ENCODE measurements around the gene TYMP.
"Not testable (repeated sequence)": the region's sequence is repeated elsewhere in the genome, so short reads cannot be mapped to it uniquely, and the experiment has no call there.

Gene TYMP

DNA sequence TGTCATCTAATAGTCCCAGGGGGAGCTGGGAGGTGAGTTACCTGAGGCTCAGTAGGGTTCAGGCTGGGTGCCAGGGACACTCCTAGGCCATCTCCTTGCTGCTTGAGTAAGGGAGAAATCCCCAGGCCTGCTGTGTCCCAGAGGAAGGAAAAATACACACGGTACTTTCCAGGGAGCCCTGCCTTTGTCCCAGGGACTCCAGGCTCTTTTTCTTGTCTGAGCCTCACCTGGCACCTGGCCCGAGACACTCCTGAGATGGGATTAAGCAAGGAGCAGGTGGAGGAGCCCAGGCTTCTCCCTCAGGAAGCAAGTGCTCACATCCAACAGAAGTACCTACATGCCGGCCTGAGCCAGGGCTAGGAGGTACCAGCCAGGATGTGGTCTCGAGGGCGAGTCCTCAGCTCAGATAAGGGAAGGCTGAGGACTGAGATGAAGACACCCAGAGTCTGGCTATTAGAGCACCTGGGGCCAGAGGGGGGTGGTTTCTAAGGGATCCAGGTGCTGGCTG lies 15.0 kb upstream of the TYMP start (continued):
- TF ChIP-seq ARNTL (CRISPR knock-in tag; IDR thresholded peaks at IDR 0.05; ENCODE audit: borderline replicate concordance, low read depth) = no peak

DNA sequence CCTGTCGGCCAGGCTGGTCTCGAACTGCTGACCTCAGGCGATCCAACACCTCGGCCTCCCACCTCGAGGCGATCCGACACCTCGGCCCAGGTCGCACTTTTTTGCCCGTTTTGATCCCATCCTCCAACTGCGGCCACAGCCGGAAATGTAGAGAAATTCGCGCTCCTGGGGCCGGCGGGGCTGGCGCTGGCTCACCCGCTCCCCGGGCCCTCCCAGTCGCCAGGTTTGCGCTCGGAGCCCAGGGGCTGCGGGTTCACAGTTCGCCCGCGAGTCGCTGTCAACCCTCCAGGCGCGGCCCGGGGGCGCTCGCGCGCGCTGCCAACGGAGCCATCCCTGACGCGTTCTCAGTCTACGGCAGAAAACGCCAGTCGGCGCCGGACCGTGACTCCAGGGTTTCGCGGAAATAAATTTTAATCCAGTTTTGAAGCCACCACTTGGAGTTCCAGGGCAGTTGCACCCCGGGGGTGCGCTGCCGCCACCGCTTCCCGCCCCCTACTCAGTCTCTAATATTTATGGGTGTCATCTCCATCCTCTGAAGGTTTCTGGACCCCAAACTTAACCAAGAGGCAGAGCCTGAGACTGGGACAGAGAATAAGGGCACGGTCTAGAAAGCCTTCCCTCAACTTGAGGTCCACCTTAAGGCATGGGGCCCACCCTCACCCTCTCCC lies 14.4 kb upstream of the TYMP start:
- TF ChIP-seq ZNF565 (CRISPR knock-in tag; conservative IDR thresholded peaks at IDR 0.05; ENCODE audit: low read depth) = no peak
- TF ChIP-seq, protein P1, sequence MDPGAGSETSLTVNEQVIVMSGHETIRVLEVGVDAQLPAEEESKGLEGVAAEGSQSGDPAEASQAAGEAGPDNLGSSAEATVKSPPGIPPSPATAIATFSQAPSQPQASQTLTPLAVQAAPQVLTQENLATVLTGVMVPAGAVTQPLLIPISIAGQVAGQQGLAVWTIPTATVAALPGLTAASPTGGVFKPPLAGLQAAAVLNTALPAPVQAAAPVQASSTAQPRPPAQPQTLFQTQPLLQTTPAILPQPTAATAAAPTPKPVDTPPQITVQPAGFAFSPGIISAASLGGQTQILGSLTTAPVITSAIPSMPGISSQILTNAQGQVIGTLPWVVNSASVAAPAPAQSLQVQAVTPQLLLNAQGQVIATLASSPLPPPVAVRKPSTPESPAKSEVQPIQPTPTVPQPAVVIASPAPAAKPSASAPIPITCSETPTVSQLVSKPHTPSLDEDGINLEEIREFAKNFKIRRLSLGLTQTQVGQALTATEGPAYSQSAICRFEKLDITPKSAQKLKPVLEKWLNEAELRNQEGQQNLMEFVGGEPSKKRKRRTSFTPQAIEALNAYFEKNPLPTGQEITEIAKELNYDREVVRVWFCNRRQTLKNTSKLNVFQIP (CRISPR knock-in tag; IDR thresholded peaks at IDR 0.05; ENCODE audit: borderline replicate concordance, low read depth) = no peak
- no peak for TF ChIP-seq ESRRG (CRISPR knock-in tag; IDR thresholded peaks at IDR 0.05)
- TF ChIP-seq ZFP3 (CRISPR knock-in tag; IDR thresholded peaks at IDR 0.05) = no peak
- TF ChIP-seq RARB (CRISPR knock-in tag; IDR thresholded peaks at IDR 0.05) = no peak
- no peak for TF ChIP-seq TOX (CRISPR knock-in tag; IDR thresholded peaks at IDR 0.05; ENCODE audit: borderline replicate concordance)
- no peak for TF ChIP-seq ZNF70 (CRISPR knock-in tag; IDR thresholded peaks at IDR 0.05)
- TF ChIP-seq, protein P2, sequence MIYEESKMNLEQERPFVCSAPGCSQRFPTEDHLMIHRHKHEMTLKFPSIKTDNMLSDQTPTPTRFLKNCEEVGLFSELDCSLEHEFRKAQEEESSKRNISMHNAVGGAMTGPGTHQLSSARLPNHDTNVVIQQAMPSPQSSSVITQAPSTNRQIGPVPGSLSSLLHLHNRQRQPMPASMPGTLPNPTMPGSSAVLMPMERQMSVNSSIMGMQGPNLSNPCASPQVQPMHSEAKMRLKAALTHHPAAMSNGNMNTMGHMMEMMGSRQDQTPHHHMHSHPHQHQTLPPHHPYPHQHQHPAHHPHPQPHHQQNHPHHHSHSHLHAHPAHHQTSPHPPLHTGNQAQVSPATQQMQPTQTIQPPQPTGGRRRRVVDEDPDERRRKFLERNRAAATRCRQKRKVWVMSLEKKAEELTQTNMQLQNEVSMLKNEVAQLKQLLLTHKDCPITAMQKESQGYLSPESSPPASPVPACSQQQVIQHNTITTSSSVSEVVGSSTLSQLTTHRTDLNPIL (CRISPR knock-in tag; IDR thresholded peaks at IDR 0.05; ENCODE audit: low read depth) = no peak
- TF ChIP-seq SNAI2 (CRISPR knock-in tag; IDR thresholded peaks at IDR 0.05) = no peak
- TF ChIP-seq, protein P3, sequence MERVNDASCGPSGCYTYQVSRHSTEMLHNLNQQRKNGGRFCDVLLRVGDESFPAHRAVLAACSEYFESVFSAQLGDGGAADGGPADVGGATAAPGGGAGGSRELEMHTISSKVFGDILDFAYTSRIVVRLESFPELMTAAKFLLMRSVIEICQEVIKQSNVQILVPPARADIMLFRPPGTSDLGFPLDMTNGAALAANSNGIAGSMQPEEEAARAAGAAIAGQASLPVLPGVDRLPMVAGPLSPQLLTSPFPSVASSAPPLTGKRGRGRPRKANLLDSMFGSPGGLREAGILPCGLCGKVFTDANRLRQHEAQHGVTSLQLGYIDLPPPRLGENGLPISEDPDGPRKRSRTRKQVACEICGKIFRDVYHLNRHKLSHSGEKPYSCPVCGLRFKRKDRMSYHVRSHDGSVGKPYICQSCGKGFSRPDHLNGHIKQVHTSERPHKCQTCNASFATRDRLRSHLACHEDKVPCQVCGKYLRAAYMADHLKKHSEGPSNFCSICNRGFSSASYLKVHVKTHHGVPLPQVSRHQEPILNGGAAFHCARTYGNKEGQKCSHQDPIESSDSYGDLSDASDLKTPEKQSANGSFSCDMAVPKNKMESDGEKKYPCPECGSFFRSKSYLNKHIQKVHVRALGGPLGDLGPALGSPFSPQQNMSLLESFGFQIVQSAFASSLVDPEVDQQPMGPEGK (CRISPR knock-in tag; IDR thresholded peaks at IDR 0.05; ENCODE audit: borderline replicate concordance) = no peak
- no peak for TF ChIP-seq BACH2 (CRISPR knock-in tag; IDR thresholded peaks at IDR 0.05; ENCODE audit: borderline replicate concordance)
- TF ChIP-seq TCF4 (CRISPR knock-in tag; IDR thresholded peaks at IDR 0.05; ENCODE audit: borderline replicate concordance) = no peak
- TF ChIP-seq GLIS3 (CRISPR knock-in tag; IDR thresholded peaks at IDR 0.05) = no peak
- no peak for TF ChIP-seq PPARA (CRISPR knock-in tag; IDR thresholded peaks at IDR 0.05; ENCODE audit: borderline replicate concordance)
- no peak for TF ChIP-seq ZNF8 (CRISPR knock-in tag; IDR thresholded peaks at IDR 0.05)
- TF ChIP-seq ARNTL (CRISPR knock-in tag; IDR thresholded peaks at IDR 0.05; ENCODE audit: borderline replicate concordance, low read depth) = no peak
- no peak for TF ChIP-seq ISL1 (CRISPR knock-in tag; IDR thresholded peaks at IDR 0.05)
- no peak for TF ChIP-seq OSR1 (CRISPR knock-in tag; IDR thresholded peaks at IDR 0.05)
- TF ChIP-seq, protein P4, sequence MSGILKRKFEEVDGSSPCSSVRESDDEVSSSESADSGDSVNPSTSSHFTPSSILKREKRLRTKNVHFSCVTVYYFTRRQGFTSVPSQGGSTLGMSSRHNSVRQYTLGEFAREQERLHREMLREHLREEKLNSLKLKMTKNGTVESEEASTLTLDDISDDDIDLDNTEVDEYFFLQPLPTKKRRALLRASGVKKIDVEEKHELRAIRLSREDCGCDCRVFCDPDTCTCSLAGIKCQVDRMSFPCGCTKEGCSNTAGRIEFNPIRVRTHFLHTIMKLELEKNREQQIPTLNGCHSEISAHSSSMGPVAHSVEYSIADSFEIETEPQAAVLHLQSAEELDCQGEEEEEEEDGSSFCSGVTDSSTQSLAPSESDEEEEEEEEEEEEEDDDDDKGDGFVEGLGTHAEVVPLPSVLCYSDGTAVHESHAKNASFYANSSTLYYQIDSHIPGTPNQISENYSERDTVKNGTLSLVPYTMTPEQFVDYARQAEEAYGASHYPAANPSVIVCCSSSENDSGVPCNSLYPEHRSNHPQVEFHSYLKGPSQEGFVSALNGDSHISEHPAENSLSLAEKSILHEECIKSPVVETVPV (CRISPR knock-in tag; IDR thresholded peaks at IDR 0.05) = no peak
- no peak for ATAC-seq

DNA sequence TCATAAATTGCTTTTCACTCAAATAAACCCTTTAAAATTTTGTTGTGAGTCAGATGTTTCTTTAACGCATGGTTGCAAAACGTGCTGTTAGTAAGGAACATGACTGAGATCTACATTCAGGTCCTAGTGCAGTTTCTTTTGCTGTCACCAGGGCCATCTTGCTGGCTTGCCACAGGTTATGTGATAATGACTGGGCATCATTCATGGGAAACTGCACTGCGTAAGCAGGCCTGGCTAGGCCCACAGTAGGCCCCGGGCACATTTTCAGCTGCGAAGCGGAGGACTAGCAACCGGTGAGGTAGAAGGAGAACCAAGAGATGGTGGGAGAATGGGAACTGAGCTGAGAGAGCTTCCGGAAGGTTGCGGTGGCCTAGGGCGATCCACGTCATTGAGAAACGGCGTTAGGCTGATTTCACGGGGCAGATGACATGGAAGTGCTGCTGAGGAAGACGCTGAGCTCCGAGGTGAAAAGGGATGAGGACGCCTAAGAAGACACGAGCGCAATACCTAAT lies 12.7 kb upstream of the TYMP start:
- ATAC-seq = no peak
- TF ChIP-seq BACH2 (CRISPR knock-in tag; IDR thresholded peaks at IDR 0.05; ENCODE audit: borderline replicate concordance) = no peak
- TF ChIP-seq ZNF8 (CRISPR knock-in tag; IDR thresholded peaks at IDR 0.05) = no peak
- TF ChIP-seq, protein P4 (CRISPR knock-in tag; IDR thresholded peaks at IDR 0.05) = no peak
- TF ChIP-seq ZNF70 (CRISPR knock-in tag; IDR thresholded peaks at IDR 0.05) = no peak
- TF ChIP-seq, protein P1 (CRISPR knock-in tag; IDR thresholded peaks at IDR 0.05; ENCODE audit: borderline replicate concordance, low read depth) = no peak
- no peak for TF ChIP-seq ZFP30 (CRISPR knock-in tag; IDR thresholded peaks at IDR 0.05)
- no peak for TF ChIP-seq ARNTL (CRISPR knock-in tag; IDR thresholded peaks at IDR 0.05; ENCODE audit: borderline replicate concordance, low read depth)
- no peak for TF ChIP-seq GLIS3 (CRISPR knock-in tag; IDR thresholded peaks at IDR 0.05)
- TF ChIP-seq, protein P3 (CRISPR knock-in tag; IDR thresholded peaks at IDR 0.05; ENCODE audit: borderline replicate concordance) = no peak
- no peak for TF ChIP-seq SNAI2 (CRISPR knock-in tag; IDR thresholded peaks at IDR 0.05)
- TF ChIP-seq, protein P2 (CRISPR knock-in tag; IDR thresholded peaks at IDR 0.05; ENCODE audit: low read depth) = no peak
- no peak for TF ChIP-seq ISL1 (CRISPR knock-in tag; IDR thresholded peaks at IDR 0.05)
- TF ChIP-seq TCF4 (CRISPR knock-in tag; IDR thresholded peaks at IDR 0.05; ENCODE audit: borderline replicate concordance) = no peak
- TF ChIP-seq ZC3H10 (CRISPR knock-in tag; IDR thresholded peaks at IDR 0.05) = no peak
- no peak for TF ChIP-seq CSDC2 (CRISPR knock-in tag; IDR thresholded peaks at IDR 0.05)

DNA sequence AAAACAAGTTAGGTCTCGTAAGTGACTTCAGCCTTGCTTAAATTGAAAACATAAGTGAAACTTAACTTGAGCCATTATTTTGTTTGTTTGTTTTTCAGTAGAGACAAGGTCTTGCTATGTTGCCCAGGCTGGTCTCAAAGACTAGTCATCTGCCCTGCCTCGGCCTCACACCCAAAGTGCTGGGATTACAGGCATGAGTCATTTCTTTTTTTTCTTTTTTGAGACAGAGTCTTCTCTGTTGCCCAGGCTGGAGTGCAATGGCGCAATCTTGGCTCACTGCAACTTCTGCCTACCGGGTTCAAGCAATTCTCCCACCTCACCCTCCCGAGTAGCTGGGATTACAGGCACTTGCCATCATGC lies 11.8 kb upstream of the TYMP start:
- not testable (repeated sequence) for ATAC-seq
